Lower leg skin (tissue), 4 donors: ENCODE measurements around the gene FUOM. TPM values are rescaled to one million over a fixed set of nuclear protein-coding genes. Genes with fewer than 3 reads are reported as not detected.

Experiments used
- DNase-seq, 2 donors: peaks; one replicate each; pipeline ENCODE4 v3.0.0-alpha.2; 2019; ENCODE audit warnings: low spot score in 2 of 2
- H3K4me3 ChIP-seq: fragments of 200-600 bp; sonication (generic); 2 replicates; pipeline ENCODE4 v1.5.1; 2017; ENCODE audit warnings: mild to moderate bottlenecking, low read depth; ENCODE audit not compliant: poor library complexity, severe bottlenecking
- POLR2A ChIP-seq, 2 donors: fragments of 450-650 bp; IDR thresholded peaks; one replicate each; pipeline ENCODE4 v1.6.1; 2016 to 2017; ENCODE audit warnings: antibody characterized with exemption in 2 of 2, mild to moderate bottlenecking in 1 of 2, moderate library complexity in 1 of 2
- WGBS, 2 donors: methylation state at CpG; one replicate each; pipeline ENCODE4 v1.1.5; 2018; 5-methylcytosine and 5-hydroxymethylcytosine counted together
- intact Hi-C: fragments of 100-400 bp; cut with DNase I; formaldehyde crosslinking; loops from one replicate; pipeline ENCODE4 v1.15.0; 2023; ENCODE audit warnings: low total_unique reads
- total RNA-seq, 4 donors: library from RNA; depleted of rRNA; stranded (reverse); fragments of >200 nt; gene quantifications; one replicate each; pipeline ENCODE4 v1.1.0, GENCODE V29; 2016
- TF ChIP-seq, protein P1 (sequence below), 3 donors: fragments of 450-650 bp; IDR thresholded peaks; one replicate each; pipeline ENCODE4 v1.5.1; 2016; ENCODE audit warnings: antibody characterized with exemption in 3 of 3, mild to moderate bottlenecking in 3 of 3, moderate library complexity in 2 of 3

Gene FUOM
- total RNA-seq, 4 donors from 2014 or later, result 11.1 to 15.8 (median 15.0) TPM

DNA sequence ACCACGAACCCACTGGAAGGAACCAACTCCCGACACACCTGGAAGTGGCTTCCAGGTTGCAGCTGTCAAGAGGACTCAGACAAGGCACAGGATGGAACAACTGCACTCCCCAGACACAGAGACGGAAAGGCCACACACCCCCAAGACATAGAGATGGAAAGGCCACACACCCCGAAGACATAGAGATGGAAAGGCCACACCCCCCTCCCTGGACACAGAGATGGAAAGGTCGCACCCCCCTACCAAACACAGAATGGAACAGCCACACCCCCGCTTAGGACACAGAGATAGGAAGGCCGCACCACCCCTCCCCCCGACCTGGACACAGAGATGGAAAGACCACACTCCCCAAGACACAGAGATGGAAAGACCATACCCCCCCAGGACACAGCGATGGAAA is 41.6 kb downstream of the FUOM start:
- WGBS, 2 donors, result 88 to 89% methylated on average over 9 of the region's 9 CpGs
- H3K4me3 ChIP-seq, result no peak overlapping the region
- TF ChIP-seq POLR2A (IDR thresholded peaks at IDR 0.05), result no peak
- TF ChIP-seq, protein P1, sequence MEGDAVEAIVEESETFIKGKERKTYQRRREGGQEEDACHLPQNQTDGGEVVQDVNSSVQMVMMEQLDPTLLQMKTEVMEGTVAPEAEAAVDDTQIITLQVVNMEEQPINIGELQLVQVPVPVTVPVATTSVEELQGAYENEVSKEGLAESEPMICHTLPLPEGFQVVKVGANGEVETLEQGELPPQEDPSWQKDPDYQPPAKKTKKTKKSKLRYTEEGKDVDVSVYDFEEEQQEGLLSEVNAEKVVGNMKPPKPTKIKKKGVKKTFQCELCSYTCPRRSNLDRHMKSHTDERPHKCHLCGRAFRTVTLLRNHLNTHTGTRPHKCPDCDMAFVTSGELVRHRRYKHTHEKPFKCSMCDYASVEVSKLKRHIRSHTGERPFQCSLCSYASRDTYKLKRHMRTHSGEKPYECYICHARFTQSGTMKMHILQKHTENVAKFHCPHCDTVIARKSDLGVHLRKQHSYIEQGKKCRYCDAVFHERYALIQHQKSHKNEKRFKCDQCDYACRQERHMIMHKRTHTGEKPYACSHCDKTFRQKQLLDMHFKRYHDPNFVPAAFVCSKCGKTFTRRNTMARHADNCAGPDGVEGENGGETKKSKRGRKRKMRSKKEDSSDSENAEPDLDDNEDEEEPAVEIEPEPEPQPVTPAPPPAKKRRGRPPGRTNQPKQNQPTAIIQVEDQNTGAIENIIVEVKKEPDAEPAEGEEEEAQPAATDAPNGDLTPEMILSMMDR (IDR thresholded peaks at IDR 0.05), result no peak
- intact Hi-C loops, result no loop called here
- no peak for DNase-seq

DNA sequence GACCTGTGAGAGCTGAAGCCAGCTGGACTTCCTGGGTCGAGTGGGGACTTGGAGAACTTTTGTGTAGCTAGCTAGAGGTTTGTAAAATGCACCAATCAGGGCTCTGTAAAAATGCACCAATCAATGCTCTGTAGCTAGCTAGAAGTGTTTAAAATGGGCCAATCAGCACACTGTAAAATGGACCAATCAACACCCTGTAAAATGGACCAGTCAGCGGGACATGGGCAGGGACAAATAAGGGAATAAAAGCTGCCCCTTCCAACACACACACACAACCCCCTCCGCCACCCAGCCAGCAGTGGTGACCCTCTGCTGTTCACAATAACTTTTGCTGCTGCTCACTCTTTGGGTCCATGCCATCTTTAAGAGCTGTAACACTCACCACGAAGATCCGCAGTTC is 42.0 kb downstream of the FUOM start:
- 83 to 90% methylated on average over 5 of the region's 5 CpGs for WGBS, 2 donors
- intact Hi-C loops, result no loop called here
- TF ChIP-seq, protein P1 (IDR thresholded peaks at IDR 0.05), result no peak
- no peak for TF ChIP-seq POLR2A (IDR thresholded peaks at IDR 0.05)
- no peak overlapping the region for H3K4me3 ChIP-seq
- DNase-seq, result no peak

DNA sequence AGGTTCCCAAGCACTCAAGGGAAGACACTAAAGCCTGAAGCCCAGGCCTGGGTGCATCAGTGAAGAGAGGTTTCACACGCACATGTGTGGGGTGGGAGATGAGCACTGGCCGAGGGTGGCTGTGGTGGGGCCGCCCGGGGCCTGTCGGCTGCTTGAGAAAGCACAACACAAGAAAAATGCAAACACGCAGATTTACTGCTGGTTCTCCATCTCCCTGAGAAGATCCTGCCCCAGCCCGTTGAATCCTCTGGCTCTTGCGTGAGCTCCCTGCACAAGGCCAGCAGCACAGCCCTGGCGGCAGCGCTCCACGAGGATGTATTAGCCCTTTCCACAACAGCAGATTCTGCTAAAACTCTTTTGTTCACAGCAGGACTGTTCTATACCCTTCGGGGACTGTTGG is 42.9 kb downstream of the FUOM start:
- TF ChIP-seq, protein P1 (IDR thresholded peaks at IDR 0.05), result no peak
- TF ChIP-seq POLR2A (IDR thresholded peaks at IDR 0.05), result no peak

DNA sequence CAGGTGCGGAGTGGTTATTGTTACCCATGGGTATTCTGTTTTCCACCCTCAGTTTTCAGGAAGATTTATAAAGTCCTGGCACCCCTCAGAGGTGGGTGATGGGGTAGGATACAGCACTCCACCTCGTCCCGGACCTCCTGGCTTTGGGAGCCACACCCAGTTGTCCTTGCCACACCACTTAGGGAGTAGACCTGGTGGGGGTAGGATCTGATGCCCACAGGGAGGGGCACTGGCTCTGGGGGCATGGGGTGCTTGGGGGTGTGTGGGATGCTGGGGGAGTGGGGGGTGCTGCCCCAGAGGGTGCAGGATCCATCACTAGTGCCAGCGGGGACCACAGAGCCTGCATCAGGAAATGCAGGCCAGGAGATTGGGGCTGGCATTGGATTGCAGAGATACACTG is 44.6 kb downstream of the FUOM start:
- intact Hi-C loops, result no loop called here
- no peak overlapping the region for H3K4me3 ChIP-seq
- WGBS, 2 donors, result 80 to 81% methylated on average over 4 of the region's 4 CpGs
- TF ChIP-seq, protein P1 (IDR thresholded peaks at IDR 0.05), result no peak
- TF ChIP-seq POLR2A (IDR thresholded peaks at IDR 0.05), result no peak
- DNase-seq, result no peak

More for the DNA sequence above, 42.9 kb downstream of the FUOM start:
- WGBS, 2 donors, result 88% methylated on average over 12 of the region's 12 CpGs
- no peak for DNase-seq
- intact Hi-C loops, result no loop called here
- H3K4me3 ChIP-seq, result no peak overlapping the region

DNA sequence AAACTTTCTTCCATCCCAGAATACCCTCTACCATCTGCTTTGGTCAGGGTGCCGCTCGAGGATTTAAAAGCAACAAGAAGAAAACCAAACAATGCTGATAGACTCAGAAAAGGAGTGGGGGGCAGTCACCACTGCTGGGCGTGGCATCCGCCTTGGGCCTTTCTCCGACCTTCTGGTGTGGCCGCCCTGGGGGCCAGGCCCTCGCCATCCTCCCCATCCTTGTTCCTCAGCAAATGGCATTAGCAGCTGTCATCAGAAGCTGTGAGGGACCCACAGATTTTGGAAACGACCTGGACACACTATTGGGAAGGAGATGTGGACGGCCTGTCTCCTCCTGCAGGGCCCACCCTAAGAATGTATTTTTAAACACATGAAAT is 45.1 kb downstream of the FUOM start:
- intact Hi-C loops, result no loop called here
- no peak for DNase-seq
- TF ChIP-seq, protein P1 (IDR thresholded peaks at IDR 0.05), result no peak
- TF ChIP-seq POLR2A (IDR thresholded peaks at IDR 0.05), result no peak
- no peak overlapping the region for H3K4me3 ChIP-seq
- 88 to 93% methylated on average over 9 of the region's 9 CpGs for WGBS, 2 donors

DNA sequence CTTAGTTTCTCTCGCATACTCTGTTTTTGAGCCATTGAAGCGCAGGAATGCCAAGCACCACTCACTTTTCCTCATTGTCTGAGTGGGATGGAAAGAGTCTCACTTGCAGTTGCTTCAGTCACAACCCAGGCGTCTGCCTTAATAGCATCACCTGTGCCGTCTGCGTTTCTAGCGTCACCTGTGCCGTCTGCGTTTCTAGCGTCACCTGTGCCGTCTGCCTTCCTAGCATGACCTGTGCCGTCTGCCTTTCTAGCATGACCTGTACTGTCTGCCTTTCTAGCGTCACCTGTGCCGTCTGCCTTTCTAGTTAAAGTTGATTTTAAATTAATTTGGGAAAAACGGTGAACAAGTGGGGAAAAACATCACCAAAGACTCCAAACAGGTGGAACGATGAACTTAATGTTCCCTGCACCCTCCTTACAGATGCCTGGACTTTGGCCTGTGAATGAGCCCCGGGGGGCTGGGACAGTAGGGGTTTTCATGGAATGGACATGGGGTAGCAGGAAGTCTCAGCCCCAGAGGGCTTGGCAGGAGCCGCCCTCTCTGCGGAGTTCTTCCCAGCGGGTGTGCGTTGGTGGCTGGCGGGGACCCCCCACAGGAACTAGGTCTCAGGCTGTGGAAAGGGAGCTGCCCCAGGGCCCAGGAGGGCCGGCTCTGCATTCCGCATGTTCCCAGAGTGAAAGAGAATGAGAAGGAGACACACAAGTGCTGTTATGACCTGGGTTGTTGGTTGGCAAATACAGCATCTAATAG is 45.6 kb downstream of the FUOM start:
- H3K4me3 ChIP-seq, result no peak overlapping the region
- no peak for DNase-seq
- 87 to 89% methylated on average over 23 of the region's 23 CpGs for WGBS, 2 donors
- TF ChIP-seq, protein P1 (IDR thresholded peaks at IDR 0.05), result no peak
- no peak for TF ChIP-seq POLR2A (IDR thresholded peaks at IDR 0.05)
- intact Hi-C loops, result no loop called here
